Peyer's patch (tissue), 4 donors: ENCODE results near the gene AKAP6.

ENCODE experiments used
- POLR2A ChIP-seq, 2 donors: fragments of 450-650 bp; IDR thresholded peaks; one replicate each; pipeline ENCODE4 v1.5.1; 2017; ENCODE audit warnings: antibody characterized with exemption in 2 of 2, mild to moderate bottlenecking in 2 of 2, moderate library complexity in 2 of 2
- TF ChIP-seq, protein P1 (sequence below), 6 experiments: fragments of 450-650 bp in 4 of 6; fragments of 200-600 bp in 2 of 6; sonication (generic) in 1 of 6; IDR thresholded peaks; one replicate each; pipeline ENCODE4 v1.5.1; 2017 to 2019; ENCODE audit warnings: antibody characterized with exemption in 6 of 6, mild to moderate bottlenecking in 3 of 6, moderate library complexity in 1 of 6

DNA sequence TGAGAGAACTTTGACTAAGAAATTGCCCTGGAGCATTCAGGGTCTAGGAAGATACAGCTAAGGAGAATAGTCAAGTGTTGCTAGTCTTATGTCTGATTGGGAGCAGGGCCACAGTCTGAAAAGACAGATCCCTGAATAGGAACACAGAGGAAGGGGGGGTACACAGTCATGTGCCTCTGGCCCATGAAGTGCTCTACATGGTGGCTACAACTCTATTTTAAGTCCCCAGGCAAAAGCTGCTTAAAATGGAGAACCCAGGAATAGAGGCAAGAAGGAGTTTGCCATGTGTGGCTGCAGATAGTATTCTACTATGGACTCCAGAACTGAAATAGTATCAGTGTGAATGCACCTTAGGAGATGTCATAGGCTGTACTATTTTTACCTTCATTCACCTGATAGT, 491.6 kb downstream of the AKAP6 start:
- no peak for TF ChIP-seq POLR2A (IDR thresholded peaks at IDR 0.05)
- TF ChIP-seq, protein P1, sequence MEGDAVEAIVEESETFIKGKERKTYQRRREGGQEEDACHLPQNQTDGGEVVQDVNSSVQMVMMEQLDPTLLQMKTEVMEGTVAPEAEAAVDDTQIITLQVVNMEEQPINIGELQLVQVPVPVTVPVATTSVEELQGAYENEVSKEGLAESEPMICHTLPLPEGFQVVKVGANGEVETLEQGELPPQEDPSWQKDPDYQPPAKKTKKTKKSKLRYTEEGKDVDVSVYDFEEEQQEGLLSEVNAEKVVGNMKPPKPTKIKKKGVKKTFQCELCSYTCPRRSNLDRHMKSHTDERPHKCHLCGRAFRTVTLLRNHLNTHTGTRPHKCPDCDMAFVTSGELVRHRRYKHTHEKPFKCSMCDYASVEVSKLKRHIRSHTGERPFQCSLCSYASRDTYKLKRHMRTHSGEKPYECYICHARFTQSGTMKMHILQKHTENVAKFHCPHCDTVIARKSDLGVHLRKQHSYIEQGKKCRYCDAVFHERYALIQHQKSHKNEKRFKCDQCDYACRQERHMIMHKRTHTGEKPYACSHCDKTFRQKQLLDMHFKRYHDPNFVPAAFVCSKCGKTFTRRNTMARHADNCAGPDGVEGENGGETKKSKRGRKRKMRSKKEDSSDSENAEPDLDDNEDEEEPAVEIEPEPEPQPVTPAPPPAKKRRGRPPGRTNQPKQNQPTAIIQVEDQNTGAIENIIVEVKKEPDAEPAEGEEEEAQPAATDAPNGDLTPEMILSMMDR (IDR thresholded peaks at IDR 0.05) = no peak
